Stimulated activated CD4-positive, alpha-beta T cell treated with anti-CD3 and anti-CD28 coated beads, Interleukin-1b, Interleukin-23, amount 100 ng/mL, for 24 hours (primary cell): Measurements from ENCODE around the gene RBM19.
"Not testable (repeated sequence)": the region's sequence is repeated elsewhere in the genome, so short reads cannot be mapped to it uniquely, and the experiment has no call there.

Experiments
- DNase-seq, 4 experiments: peaks; one replicate each; pipeline ENCODE4 v3.0.0-alpha.2; 2020; ENCODE audit warnings: low read depth in 4 of 4, low spot score in 1 of 4

RBM19 gene

DNA sequence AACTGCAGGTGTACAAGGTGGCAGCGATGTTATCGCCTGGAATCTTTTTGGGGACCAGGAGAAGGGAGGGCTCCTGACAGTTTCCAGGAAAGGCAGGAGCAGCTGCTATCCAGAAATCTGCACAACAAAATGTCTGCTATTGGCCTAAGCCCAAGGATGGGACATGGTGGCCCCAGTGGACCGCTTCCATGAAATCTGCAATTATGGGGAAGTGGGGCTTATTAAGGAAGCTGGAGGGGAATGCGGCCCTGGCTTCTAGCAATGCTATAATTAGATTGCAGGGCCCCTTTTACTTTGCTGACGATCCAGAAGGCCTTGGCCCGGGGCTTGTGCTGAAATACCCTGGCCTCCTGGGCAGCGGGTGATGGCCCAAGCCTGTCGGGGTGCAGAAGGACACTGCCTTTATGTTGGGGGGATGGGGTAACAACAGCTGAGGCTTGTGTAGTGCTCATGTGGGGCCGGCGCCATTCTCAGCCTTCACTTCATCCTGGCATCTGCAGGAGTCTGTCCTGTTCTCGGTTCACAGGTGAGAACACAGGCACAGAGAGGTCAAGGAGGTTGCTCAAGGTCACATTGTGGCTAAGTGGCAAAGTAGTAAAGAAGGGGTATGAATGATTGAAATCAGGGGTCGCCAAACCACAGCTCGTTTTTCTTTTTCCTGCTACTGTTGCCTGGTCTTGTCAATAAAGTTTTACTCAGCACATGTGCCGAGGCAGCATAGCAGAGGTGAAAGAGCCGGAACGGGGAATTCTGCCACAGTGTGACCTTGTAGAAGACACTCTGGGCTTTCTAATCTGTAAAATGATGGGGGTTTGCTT, 153.5 kb downstream of the RBM19 start:
- DNase-seq: no peak

DNA sequence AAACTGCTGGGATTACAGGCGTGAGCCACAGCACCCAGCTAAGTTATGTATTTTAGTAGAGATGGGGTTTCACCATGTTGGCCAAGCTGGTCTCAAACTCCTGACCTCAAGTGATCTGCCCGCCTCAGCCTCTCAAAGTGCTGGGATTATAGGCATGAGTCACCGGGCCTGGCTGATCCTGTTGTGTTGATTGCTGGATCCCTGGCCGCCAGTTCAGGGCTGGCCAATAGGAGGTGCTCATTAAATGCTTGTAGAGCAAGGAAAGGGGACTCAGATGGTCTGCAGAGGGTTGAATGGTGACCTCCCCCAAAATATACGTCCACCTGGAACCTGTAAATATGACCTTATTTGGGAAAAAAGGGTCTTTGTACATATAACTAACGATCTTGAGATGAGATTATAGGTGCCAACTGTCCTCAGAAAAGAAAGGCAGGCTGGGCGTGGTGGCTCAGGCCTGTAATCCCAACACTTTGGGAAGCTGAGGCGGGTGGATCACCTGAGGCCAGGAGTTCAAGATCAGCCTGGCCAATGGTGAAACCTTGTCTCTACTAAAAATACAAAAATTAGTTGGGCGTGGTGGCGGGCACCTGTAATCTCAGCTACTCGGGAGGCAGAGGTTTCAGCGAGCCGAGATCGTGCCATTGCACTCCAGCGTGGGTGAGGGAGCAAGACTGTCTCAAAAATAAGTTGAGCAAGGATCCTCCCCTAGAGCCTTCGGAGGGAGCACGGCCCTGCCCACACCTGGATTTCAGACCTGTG, 156.5 kb downstream of the RBM19 start:
- DNase-seq: not testable (repeated sequence)

DNA sequence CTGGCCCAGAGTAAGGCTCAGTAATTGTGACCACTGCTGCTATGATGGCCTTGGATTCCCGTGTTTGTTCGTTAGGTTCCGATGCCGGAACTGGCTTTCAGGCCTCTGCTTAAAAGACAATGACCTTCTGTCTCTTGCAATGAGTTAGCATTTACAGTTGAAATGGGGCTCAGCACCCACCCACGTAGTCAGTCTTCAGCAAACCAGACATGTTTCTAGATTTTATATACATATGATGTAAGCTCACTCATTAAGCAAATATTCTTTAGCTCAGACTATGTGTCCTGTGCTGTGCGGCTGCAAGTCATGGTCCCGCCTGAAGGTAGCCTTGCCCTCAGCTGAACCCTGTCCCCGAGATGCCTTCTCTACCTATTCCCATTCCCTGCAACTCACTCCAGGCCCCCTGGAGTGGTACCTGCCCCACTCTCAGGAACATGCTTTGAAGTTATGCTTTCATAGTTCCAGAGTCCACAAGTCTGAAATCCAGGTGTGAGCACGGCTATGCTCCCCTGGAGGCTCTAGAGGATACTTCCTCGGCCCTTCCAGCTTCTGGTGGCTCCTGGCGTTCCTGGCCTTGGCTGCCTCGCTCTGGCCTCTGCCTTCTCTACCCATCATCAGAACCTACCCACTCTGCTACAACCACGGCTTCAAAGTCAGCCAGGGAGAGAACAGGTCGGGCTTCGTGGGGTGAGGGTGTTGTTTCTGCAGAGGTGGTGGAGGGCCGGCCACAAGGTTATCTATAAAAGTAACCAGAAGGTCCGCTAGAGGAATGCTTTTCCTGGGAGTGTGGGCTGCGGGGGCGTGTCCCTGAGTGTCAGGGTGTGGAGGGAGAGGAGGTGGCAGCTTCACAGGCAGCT, 157.8 kb downstream of the RBM19 start:
- DNase-seq: no peak

GRCh38 chr12:113805673-113806072, 160.5 kb downstream of the RBM19 start:
- no peak for DNase-seq

DNA sequence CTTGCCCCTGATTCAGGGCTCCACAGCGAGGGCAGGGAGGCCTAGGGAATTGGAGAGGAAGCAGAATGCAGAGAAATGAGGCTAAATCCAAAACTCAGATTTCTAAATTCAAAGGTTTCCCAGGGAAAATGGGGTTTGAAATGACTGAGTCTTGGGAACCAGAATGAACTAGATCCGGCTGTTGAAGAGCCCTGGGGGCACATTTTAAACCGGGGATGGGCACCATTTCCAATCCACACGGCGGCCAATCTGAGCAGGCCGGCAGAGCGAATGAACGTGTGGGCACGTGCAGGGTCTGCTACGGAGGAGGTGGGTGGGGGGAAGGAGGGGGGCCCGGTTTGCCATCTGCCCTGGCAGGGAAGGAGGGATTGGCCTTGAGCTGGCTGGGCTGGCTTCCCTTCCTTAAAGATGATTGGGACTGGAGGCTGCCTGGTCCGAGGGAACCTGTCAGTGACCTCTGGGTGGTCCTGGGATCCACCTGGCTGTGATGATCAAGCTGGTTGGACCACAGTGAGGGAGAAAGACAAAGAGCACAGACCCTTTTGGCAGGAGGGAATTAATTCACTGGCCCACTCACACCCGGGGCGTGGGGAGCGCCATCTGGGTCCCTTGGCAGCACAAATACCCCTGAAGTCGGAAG, 161.0 kb downstream of the RBM19 start:
- DNase-seq: no peak

DNA sequence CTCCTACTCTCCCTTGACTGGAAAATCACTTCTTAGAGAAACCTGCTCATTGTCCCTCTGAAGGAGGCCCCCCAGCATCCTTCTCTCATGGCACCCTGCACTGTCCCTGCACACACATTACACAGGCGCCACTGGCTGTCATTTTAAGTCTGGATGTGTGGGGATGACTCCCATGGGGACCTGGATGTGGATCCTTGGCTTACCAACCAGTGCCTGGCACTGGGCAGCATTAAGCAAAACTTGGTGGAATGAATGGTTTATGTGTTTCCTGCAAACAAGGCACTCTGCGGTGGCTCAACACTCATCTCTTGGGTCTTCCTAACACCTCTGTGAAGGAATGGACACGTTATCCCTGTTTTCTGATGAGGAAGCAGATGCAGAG, 162.4 kb downstream of the RBM19 start:
- no peak for DNase-seq

GRCh38 chr12:113802966-113803758, 163.0 kb downstream of the RBM19 start:
- no peak for DNase-seq

- no peak for DNase-seq
These were observed 163.9 kb downstream of the RBM19 start for GRCh38 chr12:113802000-113802749.

- DNase-seq: no peak
These were observed 165.9 kb downstream of the RBM19 start for GRCh38 chr12:113800201-113800600.

GRCh38 chr12:113798552-113798951, 167.6 kb downstream of the RBM19 start:
- no peak for DNase-seq

GRCh38 chr12:113797535-113797868, 168.6 kb downstream of the RBM19 start:
- DNase-seq: no peak

- DNase-seq: no peak
These were observed 169.1 kb downstream of the RBM19 start for GRCh38 chr12:113796852-113797534.

- DNase-seq: no peak
These were observed 169.9 kb downstream of the RBM19 start for GRCh38 chr12:113796066-113796827.

DNA sequence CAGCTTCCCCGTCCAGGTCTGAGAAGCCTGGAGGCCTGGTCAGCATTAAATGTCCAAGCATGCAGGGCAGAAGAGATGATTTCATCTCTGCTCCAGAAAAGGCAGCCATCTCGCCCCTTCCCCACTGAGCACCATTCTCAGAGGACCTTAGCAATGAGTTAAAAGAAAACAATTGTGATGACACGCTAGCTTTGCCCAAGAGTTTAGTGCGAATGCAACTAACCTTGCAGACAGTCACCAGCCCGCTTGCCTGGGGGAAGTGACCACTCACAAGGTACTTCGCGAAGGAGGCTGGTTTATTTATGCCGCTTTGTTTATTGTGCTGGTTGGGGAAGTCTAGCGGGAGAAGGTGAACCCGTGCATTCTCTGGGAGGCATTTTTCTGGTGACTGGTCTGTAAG, 170.7 kb downstream of the RBM19 start:
- no peak for DNase-seq

GRCh38 chr12:113794774-113795173, 171.4 kb downstream of the RBM19 start:
- no peak for DNase-seq

DNA sequence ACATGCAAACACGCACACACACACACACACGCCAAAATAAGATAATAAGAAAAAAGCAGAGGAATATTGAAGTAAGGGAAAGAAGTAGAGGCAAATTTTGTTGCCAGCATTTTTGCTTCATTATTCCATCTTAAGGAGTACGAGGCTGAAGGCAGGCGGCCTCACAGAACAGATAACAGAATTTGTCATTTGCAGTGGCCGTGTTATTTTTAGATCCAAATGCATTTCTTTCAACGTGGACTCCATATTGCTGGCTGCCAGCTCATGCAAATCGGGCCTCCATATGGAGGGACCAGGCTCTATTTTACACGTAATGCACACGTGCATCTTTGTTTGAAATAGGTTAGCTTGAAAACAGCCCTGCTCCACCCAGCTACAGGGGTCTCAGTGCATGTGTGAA, 172.9 kb downstream of the RBM19 start:
- no peak for DNase-seq

- DNase-seq: no peak
These were observed 173.7 kb downstream of the RBM19 start for GRCh38 chr12:113792450-113792849.
